Liver (tissue), 9 donors: ENCODE measurements around the gene SLC25A42. TPM values are rescaled to one million over a fixed set of nuclear protein-coding genes. Genes with fewer than 3 reads are reported as not detected.

Source experiments
- DNase-seq: peaks from one replicate; pipeline ENCODE4 v3.0.0-alpha.2; 2017; ENCODE audit warnings: low spot score
- H3K27ac ChIP-seq, 2 donors: one replicate each; pipeline ENCODE4 v1.7.0; 2013; ENCODE audit warnings: inconsistent platforms in 2 of 2, low read length in 2 of 2, control low read depth in 1 of 2, low read depth in 1 of 2, mild to moderate bottlenecking in 1 of 2
- H3K27me3 ChIP-seq, 4 donors: one replicate each; pipeline versions ENCODE4 v1.6.1 to v1.7.0; 2013; ENCODE audit warnings: low read length in 3 of 4, inconsistent platforms in 1 of 4, mild to moderate bottlenecking in 1 of 4, moderate library complexity in 1 of 4; ENCODE audit not compliant: control insufficient read depth in 4 of 4, insufficient read depth in 4 of 4
- H3K36me3 ChIP-seq, 4 donors: one replicate each; pipeline versions ENCODE4 v1.6.1 to v1.7.0; 2013; ENCODE audit warnings: low read length in 3 of 4, mild to moderate bottlenecking in 3 of 4, low read depth in 1 of 4, moderate library complexity in 1 of 4; ENCODE audit not compliant: control insufficient read depth in 4 of 4, insufficient read depth in 3 of 4
- H3K4me1 ChIP-seq, 4 donors: one replicate each; pipeline versions ENCODE4 v1.6.1 to v1.7.0; 2013; ENCODE audit warnings: low read length in 3 of 4, mild to moderate bottlenecking in 3 of 4, moderate library complexity in 1 of 4; ENCODE audit not compliant: control insufficient read depth in 4 of 4, insufficient read depth in 4 of 4
- H3K4me3 ChIP-seq, 3 donors: one replicate each; pipeline versions ENCODE4 v1.6.1 to v1.7.0; 2013; ENCODE audit warnings: low read length in 3 of 3, control low read depth in 1 of 3, low read depth in 1 of 3, mild to moderate bottlenecking in 1 of 3
- H3K9ac ChIP-seq, 2 donors: one replicate each; pipeline ENCODE4 v1.7.0; 2013; ENCODE audit warnings: low read length in 2 of 2, mild to moderate bottlenecking in 2 of 2, moderate library complexity in 2 of 2, control low read depth in 1 of 2, low read depth in 1 of 2
- H3K9me3 ChIP-seq, 4 donors: one replicate each; pipeline versions ENCODE4 v1.6.1 to v1.7.0; 2013; ENCODE audit warnings: low read length in 3 of 4; ENCODE audit not compliant: control insufficient read depth in 4 of 4
- ATF3 ChIP-seq: IDR thresholded peaks from 2 replicates; pipeline ENCODE4 v1.6.1; 2016; ENCODE audit warnings: antibody characterized with exemption
- EGR1 ChIP-seq, 2 donors: IDR thresholded peaks; 2 replicates each; pipeline ENCODE4 v1.6.1; 2016 to 2018; ENCODE audit warnings: antibody characterized with exemption in 2 of 2, low read depth in 2 of 2
- FOXA1 ChIP-seq: IDR thresholded peaks from 2 replicates; pipeline ENCODE4 v1.6.1; 2016; ENCODE audit warnings: antibody characterized with exemption
- FOXA2 ChIP-seq: IDR thresholded peaks from 2 replicates; pipeline ENCODE4 v1.6.1; 2016; ENCODE audit warnings: antibody characterized with exemption
- GABPA ChIP-seq, 2 donors: IDR thresholded peaks in 1 of 2; conservative IDR thresholded peaks in 1 of 2; 2 replicates each; pipeline ENCODE4 v1.6.1; 2016; ENCODE audit warnings: antibody characterized with exemption in 2 of 2, mild to moderate bottlenecking in 1 of 2, moderate library complexity in 1 of 2
- HNF4A ChIP-seq, 2 donors: conservative IDR thresholded peaks; 2 replicates each; pipeline ENCODE4 v1.6.1; 2016; ENCODE audit warnings: antibody characterized with exemption in 2 of 2, mild to moderate bottlenecking in 2 of 2
- HNF4G ChIP-seq: IDR thresholded peaks from 2 replicates; pipeline ENCODE4 v1.6.1; 2016; ENCODE audit warnings: antibody characterized with exemption
- JUND ChIP-seq, 2 donors: IDR thresholded peaks; 2 replicates each; pipeline ENCODE4 v1.6.1; 2016; ENCODE audit warnings: antibody characterized with exemption in 2 of 2
- NR2F2 ChIP-seq: IDR thresholded peaks from 2 replicates; pipeline ENCODE4 v1.6.1; 2016; ENCODE audit warnings: antibody characterized with exemption
- RAD21 ChIP-seq, 2 donors: IDR thresholded peaks; 2 replicates each; pipeline ENCODE4 v1.6.1; 2016; ENCODE audit warnings: antibody characterized with exemption in 2 of 2, mild to moderate bottlenecking in 2 of 2
- RXRA ChIP-seq, 2 donors: IDR thresholded peaks; 2 replicates each; pipeline ENCODE4 v1.6.1; 2017 to 2018; ENCODE audit warnings: antibody characterized with exemption in 2 of 2, mild to moderate bottlenecking in 1 of 2
- SP1 ChIP-seq: IDR thresholded peaks from 2 replicates; pipeline ENCODE4 v1.6.1; 2018; ENCODE audit warnings: antibody characterized with exemption, mild to moderate bottlenecking
- TAF1 ChIP-seq: conservative IDR thresholded peaks from 2 replicates; pipeline ENCODE4 v1.6.1; 2016; ENCODE audit warnings: antibody characterized with exemption, mild to moderate bottlenecking
- YY1 ChIP-seq: IDR thresholded peaks from 2 replicates; pipeline ENCODE4 v1.6.1; 2016; ENCODE audit warnings: antibody characterized with exemption, mild to moderate bottlenecking
- WGBS: extraction: QIAGEN DNeasy Blood & Tissue Kit; methylation state at CpG from one replicate; pipeline ENCODE4 v1.1.7; 2013; 5-methylcytosine and 5-hydroxymethylcytosine counted together
- polyA plus RNA-seq, 2 donors: library from polyadenylated mRNA; stranded (reverse) in 1 of 2; unstranded in 1 of 2; fragments of 200-250 nt in 1 of 2; fragments of >200 nt in 1 of 2; fragmentation: Nextera tagmentation in 1 of 2; extraction: Ambion mirVana in 1 of 2; gene quantifications; one replicate each; pipeline versions ENCODE4 v1.2.1 to v1.2.3, GENCODE V29; 2013 to 2015
- total RNA-seq, 2 donors: library from RNA; depleted of rRNA; stranded (reverse); fragments of >200 nt; gene quantifications; one replicate each; pipeline ENCODE4 v1.2.3, GENCODE V29; 2014
- TF ChIP-seq, protein P1 (sequence below): IDR thresholded peaks from 2 replicates; pipeline ENCODE4 v1.6.1; 2016; ENCODE audit warnings: antibody characterized with exemption
- TF ChIP-seq, protein P2 (sequence below): IDR thresholded peaks from 2 replicates; pipeline ENCODE4 v1.6.1; 2016; ENCODE audit warnings: antibody characterized with exemption, mild to moderate bottlenecking
- TF ChIP-seq, protein P3 (sequence below): fragments of 150-350 bp; IDR thresholded peaks from 2 replicates; pipeline ENCODE4 v1.5.1; 2017; ENCODE audit warnings: improper control_type of control experiment, low read depth, low read length; ENCODE audit not compliant: missing input control
- TF ChIP-seq, protein P4 (sequence below): IDR thresholded peaks from 2 replicates; pipeline ENCODE4 v1.6.1; 2016; ENCODE audit warnings: antibody characterized with exemption
- donor health status: healthy.
- donor health status: healthy.
- donor health status: healthy.
- donor health status: healthy.
- donor health status: healthy.

Gene SLC25A42
- total and polyA plus RNA-seq, 4 donors: 24.7 to 89.6 (median 60.2) TPM

GRCh38 chr19:19034204-19034624 lies 29.6 kb upstream of the SLC25A42 start (continued):
- TF ChIP-seq YY1 (no peak), RXRA (IDR thresholded peaks at IDR 0.05) (no peak), RAD21 (IDR thresholded peaks at IDR 0.05) (no peak), GABPA (IDR thresholded peaks at IDR 0.05 in 1 of 2, conservative IDR thresholded peaks at IDR 0.05 in 1 of 2) (no peak), FOXA1 (no peak), EGR1 (IDR thresholded peaks at IDR 0.05; ENCODE audit: low read depth in 2 of 2) (no peak)
- TF ChIP-seq, protein P1, sequence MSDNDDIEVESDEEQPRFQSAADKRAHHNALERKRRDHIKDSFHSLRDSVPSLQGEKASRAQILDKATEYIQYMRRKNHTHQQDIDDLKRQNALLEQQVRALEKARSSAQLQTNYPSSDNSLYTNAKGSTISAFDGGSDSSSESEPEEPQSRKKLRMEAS: no peak

DNA sequence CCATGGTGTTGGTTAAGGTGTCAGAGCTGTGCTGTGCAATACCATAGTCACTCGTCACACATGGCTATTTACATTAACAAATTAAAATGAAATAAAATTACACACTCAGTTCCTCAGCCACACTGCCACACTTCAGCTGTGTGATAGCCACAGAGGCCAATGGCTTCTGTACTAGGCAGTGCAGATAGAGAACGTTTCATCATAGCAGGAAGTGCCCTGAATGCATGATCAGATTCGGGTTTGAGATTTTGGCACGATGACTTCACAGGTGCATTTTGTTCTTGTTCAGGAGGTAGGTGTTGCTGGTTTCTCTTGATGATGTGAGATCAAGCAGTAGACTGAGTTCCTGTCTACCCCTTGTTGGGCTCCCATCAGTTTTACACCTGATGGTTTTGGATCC lies 23.9 kb upstream of the SLC25A42 start:
- Histone ChIP-seq H3K27me3 (no peaks in the 10 kb centered on the region), H3K36me3 (peaks cover 0 to 8% (median 3%) of the 10 kb centered on the region in 4 donors), H3K4me3 (no peak overlapping the region), H3K27ac (peak overlapping the region; percentile 39 to 44), H3K9me3 (no peaks in the 10 kb centered on the region), H3K4me1 (peaks cover 0 to 17% (median 6%) of the 10 kb centered on the region in 4 donors), H3K9ac (no peak overlapping the region)
- 45% methylated on average over 4 of the region's 4 CpGs for WGBS
- no peak for DNase-seq
- TF ChIP-seq, protein P1: no peak
- TF ChIP-seq SP1 (no peak), NR2F2 (no peak), HNF4G (no peak)
- TF ChIP-seq, protein P2, sequence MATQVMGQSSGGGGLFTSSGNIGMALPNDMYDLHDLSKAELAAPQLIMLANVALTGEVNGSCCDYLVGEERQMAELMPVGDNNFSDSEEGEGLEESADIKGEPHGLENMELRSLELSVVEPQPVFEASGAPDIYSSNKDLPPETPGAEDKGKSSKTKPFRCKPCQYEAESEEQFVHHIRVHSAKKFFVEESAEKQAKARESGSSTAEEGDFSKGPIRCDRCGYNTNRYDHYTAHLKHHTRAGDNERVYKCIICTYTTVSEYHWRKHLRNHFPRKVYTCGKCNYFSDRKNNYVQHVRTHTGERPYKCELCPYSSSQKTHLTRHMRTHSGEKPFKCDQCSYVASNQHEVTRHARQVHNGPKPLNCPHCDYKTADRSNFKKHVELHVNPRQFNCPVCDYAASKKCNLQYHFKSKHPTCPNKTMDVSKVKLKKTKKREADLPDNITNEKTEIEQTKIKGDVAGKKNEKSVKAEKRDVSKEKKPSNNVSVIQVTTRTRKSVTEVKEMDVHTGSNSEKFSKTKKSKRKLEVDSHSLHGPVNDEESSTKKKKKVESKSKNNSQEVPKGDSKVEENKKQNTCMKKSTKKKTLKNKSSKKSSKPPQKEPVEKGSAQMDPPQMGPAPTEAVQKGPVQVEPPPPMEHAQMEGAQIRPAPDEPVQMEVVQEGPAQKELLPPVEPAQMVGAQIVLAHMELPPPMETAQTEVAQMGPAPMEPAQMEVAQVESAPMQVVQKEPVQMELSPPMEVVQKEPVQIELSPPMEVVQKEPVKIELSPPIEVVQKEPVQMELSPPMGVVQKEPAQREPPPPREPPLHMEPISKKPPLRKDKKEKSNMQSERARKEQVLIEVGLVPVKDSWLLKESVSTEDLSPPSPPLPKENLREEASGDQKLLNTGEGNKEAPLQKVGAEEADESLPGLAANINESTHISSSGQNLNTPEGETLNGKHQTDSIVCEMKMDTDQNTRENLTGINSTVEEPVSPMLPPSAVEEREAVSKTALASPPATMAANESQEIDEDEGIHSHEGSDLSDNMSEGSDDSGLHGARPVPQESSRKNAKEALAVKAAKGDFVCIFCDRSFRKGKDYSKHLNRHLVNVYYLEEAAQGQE: no peak

DNA sequence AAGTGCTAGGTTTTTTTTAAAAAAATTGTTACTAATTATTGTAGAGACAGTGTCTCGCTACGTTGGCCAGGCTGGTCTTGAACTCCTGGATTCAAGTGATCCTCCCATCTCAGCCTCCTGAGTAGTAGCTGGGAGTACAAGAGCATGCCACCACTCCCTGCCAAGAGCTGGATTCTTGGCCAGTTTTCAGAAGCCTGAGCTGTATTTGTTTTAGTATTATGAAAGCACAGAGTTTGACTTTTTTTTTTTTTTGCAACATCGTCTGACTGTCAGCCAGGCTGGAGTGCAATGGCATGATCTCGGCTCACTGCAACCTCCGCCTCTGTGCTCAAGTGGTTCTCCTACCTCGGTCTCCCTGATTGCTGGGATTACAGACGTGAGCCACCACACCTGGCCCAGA lies 23.4 kb upstream of the SLC25A42 start:
- Histone ChIP-seq H3K36me3 (peaks cover 0 to 8% (median 3%) of the 10 kb centered on the region in 4 donors), H3K4me1 (peaks cover 0 to 17% (median 6%) of the 10 kb centered on the region in 4 donors), H3K27ac (peak overlapping the region; percentile 44 to 68), H3K9ac (peak overlapping the region in 1 of 2 donors; percentile 1), H3K4me3 (no peak overlapping the region), H3K9me3 (no peaks in the 10 kb centered on the region), H3K27me3 (no peaks in the 10 kb centered on the region)
- WGBS: 33% methylated on average over 7 of the region's 7 CpGs
- no peak for DNase-seq
- TF ChIP-seq TAF1: no peak
- peak; percentile 40 to 67 for TF ChIP-seq HNF4A (conservative IDR thresholded peaks at IDR 0.05)
- TF ChIP-seq, protein P3, sequence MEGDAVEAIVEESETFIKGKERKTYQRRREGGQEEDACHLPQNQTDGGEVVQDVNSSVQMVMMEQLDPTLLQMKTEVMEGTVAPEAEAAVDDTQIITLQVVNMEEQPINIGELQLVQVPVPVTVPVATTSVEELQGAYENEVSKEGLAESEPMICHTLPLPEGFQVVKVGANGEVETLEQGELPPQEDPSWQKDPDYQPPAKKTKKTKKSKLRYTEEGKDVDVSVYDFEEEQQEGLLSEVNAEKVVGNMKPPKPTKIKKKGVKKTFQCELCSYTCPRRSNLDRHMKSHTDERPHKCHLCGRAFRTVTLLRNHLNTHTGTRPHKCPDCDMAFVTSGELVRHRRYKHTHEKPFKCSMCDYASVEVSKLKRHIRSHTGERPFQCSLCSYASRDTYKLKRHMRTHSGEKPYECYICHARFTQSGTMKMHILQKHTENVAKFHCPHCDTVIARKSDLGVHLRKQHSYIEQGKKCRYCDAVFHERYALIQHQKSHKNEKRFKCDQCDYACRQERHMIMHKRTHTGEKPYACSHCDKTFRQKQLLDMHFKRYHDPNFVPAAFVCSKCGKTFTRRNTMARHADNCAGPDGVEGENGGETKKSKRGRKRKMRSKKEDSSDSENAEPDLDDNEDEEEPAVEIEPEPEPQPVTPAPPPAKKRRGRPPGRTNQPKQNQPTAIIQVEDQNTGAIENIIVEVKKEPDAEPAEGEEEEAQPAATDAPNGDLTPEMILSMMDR: no peak
- no peak for TF ChIP-seq EGR1 (IDR thresholded peaks at IDR 0.05; ENCODE audit: low read depth in 2 of 2)
- peak; percentile 27 for TF ChIP-seq FOXA2
- no peak for TF ChIP-seq ATF3
- TF ChIP-seq FOXA1: no peak
- TF ChIP-seq NR2F2: no peak
- TF ChIP-seq RXRA (IDR thresholded peaks at IDR 0.05): peak; percentile 43 to 80
- peak; percentile 34 to 38 for TF ChIP-seq RAD21 (IDR thresholded peaks at IDR 0.05)
- peak; percentile 65 for TF ChIP-seq YY1
- peak in 1 of 2 donors; percentile 35 for TF ChIP-seq JUND (IDR thresholded peaks at IDR 0.05)
- TF ChIP-seq, protein P2: peak; percentile 44
- no peak for TF ChIP-seq HNF4G
- TF ChIP-seq, protein P1: no peak
- TF ChIP-seq, protein P4, sequence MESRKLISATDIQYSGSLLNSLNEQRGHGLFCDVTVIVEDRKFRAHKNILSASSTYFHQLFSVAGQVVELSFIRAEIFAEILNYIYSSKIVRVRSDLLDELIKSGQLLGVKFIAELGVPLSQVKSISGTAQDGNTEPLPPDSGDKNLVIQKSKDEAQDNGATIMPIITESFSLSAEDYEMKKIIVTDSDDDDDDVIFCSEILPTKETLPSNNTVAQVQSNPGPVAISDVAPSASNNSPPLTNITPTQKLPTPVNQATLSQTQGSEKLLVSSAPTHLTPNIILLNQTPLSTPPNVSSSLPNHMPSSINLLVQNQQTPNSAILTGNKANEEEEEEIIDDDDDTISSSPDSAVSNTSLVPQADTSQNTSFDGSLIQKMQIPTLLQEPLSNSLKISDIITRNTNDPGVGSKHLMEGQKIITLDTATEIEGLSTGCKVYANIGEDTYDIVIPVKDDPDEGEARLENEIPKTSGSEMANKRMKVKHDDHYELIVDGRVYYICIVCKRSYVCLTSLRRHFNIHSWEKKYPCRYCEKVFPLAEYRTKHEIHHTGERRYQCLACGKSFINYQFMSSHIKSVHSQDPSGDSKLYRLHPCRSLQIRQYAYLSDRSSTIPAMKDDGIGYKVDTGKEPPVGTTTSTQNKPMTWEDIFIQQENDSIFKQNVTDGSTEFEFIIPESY: peak; percentile 45
